Thoracic aorta (tissue), 2 donors: Measurements from ENCODE around the gene ALPK3. TPM values are rescaled to one million over a fixed set of nuclear protein-coding genes. Genes with fewer than 3 reads are reported as not detected.
A peak's percentile ranks its signal among the peaks of the same experiment; 100 is the strongest.
"Not testable (repeated sequence)": the region's sequence is repeated elsewhere in the genome, so short reads cannot be mapped to it uniquely, and the experiment has no call there.

Source experiments
- ATAC-seq: fragments of 150-250 bp; one replicate; pipeline ENCODE4 v1.8.0; 2017; ENCODE audit warnings: low read depth; ENCODE audit not compliant: insufficient number of reproducible peaks, low FRiP score
- DNase-seq: peaks from one replicate; pipeline ENCODE4 v3.0.0-alpha.2; 2020; ENCODE audit warnings: low spot score
- H3K27ac ChIP-seq, 2 donors: fragments of 200-600 bp; sonication (generic); 1 replicate in 1 of 2; 2 replicates in 1 of 2; pipeline ENCODE4 v1.5.1; 2016; ENCODE audit warnings: mild to moderate bottlenecking in 2 of 2, moderate library complexity in 2 of 2
- H3K27me3 ChIP-seq: fragments of 200-600 bp; sonication (generic); replicated peaks from 2 replicates; pipeline ENCODE4 v1.6.0; 2016; ENCODE audit warnings: mild to moderate bottlenecking; ENCODE audit not compliant: insufficient read depth
- H3K36me3 ChIP-seq: fragments of 200-600 bp; sonication (generic); one replicate; pipeline ENCODE4 v1.5.1; 2016
- H3K4me1 ChIP-seq, 2 donors: fragments of 200-600 bp; sonication (generic); 1 replicate in 1 of 2; 2 replicates in 1 of 2; pipeline versions ENCODE4 v1.5.1 to v1.6.0; 2016; ENCODE audit warnings: low read depth in 2 of 2, mild to moderate bottlenecking in 1 of 2; ENCODE audit not compliant: control insufficient read depth in 1 of 2
- H3K4me3 ChIP-seq: fragments of 200-600 bp; sonication (generic); 2 replicates; pipeline ENCODE4 v1.5.1; 2016; ENCODE audit warnings: mild to moderate bottlenecking
- H3K9me3 ChIP-seq: fragments of 200-600 bp; sonication (generic); 2 replicates; pipeline ENCODE4 v1.5.1; 2016
- CTCF ChIP-seq: fragments of 200-600 bp; sonication (generic); IDR thresholded peaks from one replicate; pipeline ENCODE4 v1.5.1; 2019; ENCODE audit warnings: antibody characterized with exemption
- total RNA-seq, 2 donors: library from RNA; depleted of rRNA; stranded (reverse); fragments of >200 nt; gene quantifications; one replicate each; pipeline versions ENCODE4 v1.1.0 to v1.2.3, GENCODE V29; 2016

The ALPK3 gene
- total RNA-seq, 2 donors from 2014 or later: 56.9 to 81.1 TPM

- ATAC-seq (no peak), DNase-seq (no peak)
- Histone ChIP-seq H3K4me3 (no peak overlapping the region), H3K4me1 (peaks cover 6 to 40% of the 10 kb centered on the region in 2 donors), H3K9me3 (no peaks in the 10 kb centered on the region), H3K27ac (no peak overlapping the region), H3K27me3 (no peaks in the 10 kb centered on the region), H3K36me3 (peaks cover 25% of the 10 kb centered on the region)
- no peak for TF ChIP-seq CTCF
Observed at GRCh38 chr15:84871428-84871985, 54.4 kb downstream of the ALPK3 start.

GRCh38 chr15:84872009-84872910 is 55.1 kb downstream of the ALPK3 start:
- peaks cover 23% of the 10 kb centered on the region for H3K36me3 ChIP-seq
- H3K4me1 ChIP-seq: peaks cover 6 to 40% of the 10 kb centered on the region in 2 donors
- DNase-seq (no peak), ATAC-seq (no peak)
- H3K27ac ChIP-seq: peak overlapping the region; percentile 61 to 85
- H3K9me3 ChIP-seq: no peaks in the 10 kb centered on the region
- TF ChIP-seq CTCF: no peak
- no peaks in the 10 kb centered on the region for H3K27me3 ChIP-seq
- H3K4me3 ChIP-seq: no peak overlapping the region

- H3K27ac ChIP-seq: peak overlapping the region; percentile 61 to 85
- TF ChIP-seq CTCF: no peak
- H3K9me3 ChIP-seq: no peaks in the 10 kb centered on the region
- DNase-seq (no peak), ATAC-seq (no peak)
- peaks cover 6 to 44% of the 10 kb centered on the region in 2 donors for H3K4me1 ChIP-seq
- no peaks in the 10 kb centered on the region for H3K27me3 ChIP-seq
- no peak overlapping the region for H3K4me3 ChIP-seq
- peaks cover 7% of the 10 kb centered on the region for H3K36me3 ChIP-seq
Observed at GRCh38 chr15:84873997-84874396, 56.8 kb downstream of the ALPK3 start.

GRCh38 chr15:84874981-84875699 is 58.0 kb downstream of the ALPK3 start:
- ATAC-seq: no peak
- peak overlapping the region; percentile 61 to 85 for H3K27ac ChIP-seq
- no peaks in the 10 kb centered on the region for H3K27me3 ChIP-seq
- no peaks in the 10 kb centered on the region for H3K36me3 ChIP-seq
- H3K4me1 ChIP-seq: peaks cover 6 to 55% of the 10 kb centered on the region in 2 donors
- no peak overlapping the region for H3K4me3 ChIP-seq
- no peak for DNase-seq
- TF ChIP-seq CTCF: no peak
- no peaks in the 10 kb centered on the region for H3K9me3 ChIP-seq

- peaks cover 6 to 57% of the 10 kb centered on the region in 2 donors for H3K4me1 ChIP-seq
- H3K36me3 ChIP-seq: no peaks in the 10 kb centered on the region
- H3K27ac ChIP-seq: no peak overlapping the region
- no peak for TF ChIP-seq CTCF
- H3K4me3 ChIP-seq: no peak overlapping the region
- ATAC-seq (no peak), DNase-seq (no peak)
- no peaks in the 10 kb centered on the region for H3K27me3 ChIP-seq
- no peaks in the 10 kb centered on the region for H3K9me3 ChIP-seq
Observed at GRCh38 chr15:84876269-84876668, 59.1 kb downstream of the ALPK3 start.

GRCh38 chr15:84877701-84878100 is 60.5 kb downstream of the ALPK3 start:
- peaks cover 6 to 53% of the 10 kb centered on the region in 2 donors for H3K4me1 ChIP-seq
- H3K4me3 ChIP-seq, DNase-seq, H3K36me3 ChIP-seq, H3K27me3 ChIP-seq, H3K9me3 ChIP-seq, ATAC-seq, H3K27ac ChIP-seq: not testable (repeated sequence)
